HG03521 (cell line): Measurements from ENCODE around the gene AKAP6.
A peak's percentile ranks its signal among the peaks of the same experiment; 100 is the strongest.

ENCODE experiments used
- ATAC-seq: cut with Tn5 transposase; IDR thresholded peaks from one replicate; pipeline ENCODE4 v1.9.1; 2021; ENCODE audit warnings: mild to moderate bottlenecking, moderate library complexity; ENCODE audit not compliant: unreplicated experiment

The AKAP6 gene

DNA sequence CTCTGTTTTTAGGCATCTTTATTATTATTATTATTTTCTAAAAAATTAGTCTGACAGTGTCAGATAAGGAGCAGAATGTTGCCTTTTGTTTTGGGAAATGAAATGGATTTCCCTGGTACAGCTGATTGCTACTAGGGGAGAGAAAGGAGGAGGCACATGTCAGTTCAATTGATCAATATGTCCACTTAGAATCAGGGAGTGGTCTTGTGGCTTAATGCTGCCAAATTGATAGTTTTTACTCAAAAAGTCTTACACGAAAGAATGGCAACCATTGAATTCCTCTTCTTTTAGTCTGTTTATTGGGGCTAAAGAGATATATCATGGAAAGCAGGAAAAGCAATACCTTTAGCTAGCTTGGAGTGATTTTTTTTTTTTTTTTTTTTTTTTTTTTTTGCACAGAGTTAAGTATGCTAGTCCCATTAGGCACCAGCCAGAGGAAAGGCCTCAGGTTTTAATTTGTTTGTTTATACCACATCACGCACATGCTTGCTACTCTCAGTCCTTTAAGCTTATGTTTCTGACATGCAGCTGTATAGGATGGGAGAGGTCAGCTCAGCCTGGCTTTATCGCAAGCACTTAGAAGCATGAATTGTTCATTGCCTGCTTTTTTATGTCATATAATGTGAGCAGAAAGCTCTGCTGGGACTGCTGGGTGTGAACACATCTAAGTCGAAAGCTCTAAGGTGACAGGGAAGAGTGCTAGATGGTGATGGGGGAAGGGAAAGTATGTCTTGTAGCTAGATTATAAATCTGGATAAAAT lies 1.4 kb downstream of the AKAP6 start:
- ATAC-seq, result no peak

DNA sequence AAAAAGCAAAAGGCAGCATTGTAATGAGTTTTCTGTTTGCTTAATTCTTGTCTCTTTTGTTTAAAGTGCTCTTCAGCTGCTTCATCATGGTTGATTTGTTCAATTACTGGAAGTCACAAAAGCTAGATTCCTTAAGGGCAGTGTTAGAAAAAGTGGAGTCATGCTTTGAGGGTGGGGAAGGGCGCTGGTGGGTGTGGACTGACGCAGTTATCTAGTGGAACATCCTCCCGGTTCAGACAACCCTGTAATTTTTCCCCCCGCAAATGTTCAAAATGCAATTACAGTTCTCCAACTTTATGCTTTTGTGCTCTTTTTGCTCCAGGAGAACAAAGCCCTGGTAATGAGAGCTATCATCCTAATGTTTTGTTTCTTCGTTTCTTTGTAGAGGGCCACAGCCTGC lies 2.1 kb downstream of the AKAP6 start:
- ATAC-seq, result no peak

DNA sequence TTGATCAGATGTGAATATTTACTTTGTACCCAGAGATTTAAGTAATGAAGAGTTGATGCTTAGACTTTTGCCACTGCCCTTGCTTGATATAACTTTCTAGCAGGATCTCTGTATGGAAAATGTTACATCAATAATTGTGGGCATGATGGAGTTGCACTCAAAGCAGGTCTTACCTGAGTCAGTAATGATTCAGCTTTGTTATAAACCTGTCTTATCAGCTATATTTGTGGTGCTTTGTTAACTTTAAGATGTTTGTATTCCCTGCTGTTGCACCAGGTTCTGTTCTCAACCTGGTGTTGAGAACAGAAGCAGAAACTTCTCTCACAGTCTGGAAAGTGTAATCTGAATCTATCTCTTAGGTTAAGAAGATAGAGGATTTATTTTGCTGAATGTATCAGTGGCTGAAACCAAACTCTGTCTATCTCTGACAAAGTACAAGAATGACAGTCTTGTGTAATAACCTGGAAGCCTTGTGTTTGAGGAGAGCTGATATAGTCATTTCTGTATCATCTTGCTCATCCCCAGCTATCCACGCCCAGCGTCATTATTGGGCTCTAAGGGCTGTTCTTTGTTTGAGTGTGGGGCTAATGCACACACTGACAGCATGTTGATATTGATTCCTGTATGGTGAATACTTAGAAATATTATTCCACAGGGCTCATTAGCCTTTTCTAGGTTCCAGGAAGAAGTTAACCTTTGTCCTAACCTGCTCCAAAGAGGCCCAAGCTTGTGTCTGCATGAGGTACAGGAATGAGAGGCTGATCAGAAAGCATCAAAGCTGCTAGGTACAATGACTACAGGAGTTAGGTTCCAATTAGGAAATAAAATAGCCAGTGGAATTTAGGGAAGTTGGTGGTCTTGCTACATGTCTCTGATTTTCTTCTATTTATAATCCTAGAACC lies 3.6 kb downstream of the AKAP6 start:
- no peak for ATAC-seq

DNA sequence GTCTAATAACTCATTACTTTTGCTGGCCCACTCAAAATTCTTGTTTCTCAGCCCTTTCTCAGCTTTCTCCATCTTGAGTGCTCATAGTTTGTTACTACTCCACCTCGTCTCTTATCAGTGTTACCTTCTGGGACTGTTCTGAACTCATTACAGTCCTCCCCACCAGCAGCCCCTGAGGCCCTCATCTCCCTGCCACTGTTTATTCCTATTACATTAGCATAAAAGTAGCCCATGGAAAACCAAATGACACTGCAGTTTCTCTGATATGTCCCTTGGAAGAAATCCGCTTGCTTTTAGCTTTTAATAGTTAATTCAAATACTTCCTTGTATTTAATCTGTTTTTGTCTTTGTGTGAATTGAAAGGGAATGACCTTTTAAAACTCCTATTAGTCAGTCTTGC lies 7.6 kb downstream of the AKAP6 start:
- no peak for ATAC-seq

DNA sequence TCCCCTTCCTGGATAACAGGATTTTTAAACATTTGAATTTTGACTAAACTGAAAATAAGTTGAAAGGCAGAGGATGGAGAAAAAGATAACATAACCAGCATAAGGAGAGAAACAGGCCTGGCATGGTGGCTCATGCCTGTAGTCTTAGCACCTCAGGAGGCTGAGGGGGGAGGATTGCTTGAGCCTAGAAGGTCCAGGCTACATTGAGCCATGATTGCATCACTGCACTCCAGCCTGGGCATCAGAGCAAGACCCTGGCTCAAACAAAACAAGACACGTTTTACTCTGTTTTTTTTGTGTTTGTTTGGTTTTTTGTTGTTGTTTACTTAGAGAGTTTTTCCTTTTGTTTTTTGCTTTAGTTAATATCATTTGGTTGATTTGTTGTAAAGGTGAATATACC lies 8.7 kb downstream of the AKAP6 start:
- ATAC-seq, result no peak

DNA sequence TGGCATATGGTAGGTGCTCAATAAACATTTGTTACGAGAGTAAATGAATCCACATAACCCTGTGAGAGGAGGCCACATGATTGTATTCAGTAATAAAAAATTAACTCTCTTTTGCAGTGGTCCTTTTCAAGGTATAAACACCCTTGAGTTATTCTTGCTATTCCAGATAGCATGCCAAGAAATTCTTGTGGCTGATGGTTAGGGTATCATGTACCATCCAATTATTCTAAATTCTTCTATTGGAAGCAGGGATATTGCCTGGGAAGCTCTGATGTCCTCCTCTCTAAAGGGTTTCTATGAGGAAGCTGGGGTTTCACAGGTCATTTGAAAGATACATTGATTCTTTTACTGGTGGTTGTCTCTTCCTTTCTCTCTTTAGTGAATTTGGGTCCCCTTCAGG lies 10.1 kb downstream of the AKAP6 start:
- ATAC-seq, result no peak

DNA sequence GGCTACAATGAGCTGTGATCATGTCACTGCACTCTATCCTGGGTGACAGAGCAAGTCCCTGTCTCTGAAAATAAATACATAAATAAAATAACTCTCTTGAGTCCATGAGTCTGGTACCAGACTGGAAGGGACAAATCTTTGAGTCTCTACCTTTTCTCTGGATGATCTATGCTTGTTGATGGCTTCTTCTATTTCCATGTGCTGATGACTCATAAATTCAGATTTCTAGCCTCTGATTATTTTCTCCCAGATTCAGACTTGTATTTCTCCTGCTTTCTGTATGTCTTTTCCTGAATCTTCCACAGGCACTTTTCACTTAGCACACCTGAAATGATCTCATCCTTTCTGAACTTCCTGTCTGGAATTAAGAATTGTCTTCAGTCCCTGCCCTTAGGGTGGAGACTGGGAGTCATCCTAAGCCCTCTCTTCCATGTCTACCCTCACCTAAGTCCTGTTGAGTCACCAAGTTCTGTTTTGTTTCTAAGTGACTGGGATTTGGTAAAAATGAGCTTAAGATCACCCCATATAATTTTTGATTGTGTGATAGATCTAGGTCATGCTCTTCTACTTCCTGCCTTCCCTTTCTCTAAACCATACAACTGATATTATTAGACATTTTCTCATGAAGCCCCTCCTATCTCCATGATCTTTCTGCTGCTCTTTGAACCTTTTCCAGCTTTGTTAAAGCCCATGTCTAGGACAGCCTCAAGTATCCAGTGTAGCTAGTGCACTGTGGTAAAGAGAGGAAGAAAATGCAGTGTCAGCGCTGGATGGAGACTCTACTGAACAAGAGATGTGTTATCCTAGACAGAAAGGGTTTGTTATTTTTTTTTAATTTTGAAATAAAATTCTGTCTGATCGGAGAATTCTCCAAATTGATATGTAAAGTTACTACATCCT lies 13.1 kb downstream of the AKAP6 start:
- ATAC-seq, result no peak

DNA sequence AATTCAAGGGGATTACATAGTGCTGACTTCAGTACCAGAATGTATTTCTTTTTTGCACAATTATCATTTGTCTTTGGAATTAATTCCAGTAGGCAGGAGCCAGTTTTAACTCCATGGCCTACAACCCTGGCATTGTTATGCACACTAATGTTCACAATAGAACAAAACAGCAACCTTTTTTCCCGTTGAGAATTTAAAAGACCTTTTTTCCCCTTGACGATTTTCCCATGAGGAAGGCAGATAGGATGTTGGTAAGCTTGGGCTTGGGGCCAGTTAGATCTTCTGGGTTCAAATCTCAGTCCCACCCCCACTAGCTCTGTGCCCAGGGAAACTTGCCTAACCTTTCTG lies 13.7 kb downstream of the AKAP6 start:
- ATAC-seq, result no peak

DNA sequence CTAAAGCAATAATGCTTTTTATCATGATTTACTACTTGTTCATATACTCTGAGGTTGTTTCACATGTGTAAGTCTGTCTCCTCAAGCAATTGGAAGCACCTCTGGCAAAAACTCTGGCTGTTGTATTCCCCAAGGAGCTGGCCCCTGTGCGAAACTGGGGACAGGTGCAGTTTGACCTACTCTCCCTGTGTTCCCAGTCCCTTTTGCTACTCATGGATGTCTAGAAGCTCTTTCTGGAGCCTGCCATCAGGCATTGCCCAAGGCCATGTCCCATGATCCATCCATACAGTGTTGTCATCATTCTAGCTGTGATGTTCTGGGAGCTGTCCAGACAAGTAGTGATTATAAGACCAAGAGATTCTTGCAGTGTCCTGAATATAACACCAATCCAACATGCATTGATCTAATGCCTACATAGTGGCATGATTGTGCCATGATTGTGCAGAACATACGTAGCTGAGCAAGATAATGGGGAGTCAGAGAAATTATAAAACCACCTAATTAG lies 14.9 kb downstream of the AKAP6 start:
- no peak for ATAC-seq

DNA sequence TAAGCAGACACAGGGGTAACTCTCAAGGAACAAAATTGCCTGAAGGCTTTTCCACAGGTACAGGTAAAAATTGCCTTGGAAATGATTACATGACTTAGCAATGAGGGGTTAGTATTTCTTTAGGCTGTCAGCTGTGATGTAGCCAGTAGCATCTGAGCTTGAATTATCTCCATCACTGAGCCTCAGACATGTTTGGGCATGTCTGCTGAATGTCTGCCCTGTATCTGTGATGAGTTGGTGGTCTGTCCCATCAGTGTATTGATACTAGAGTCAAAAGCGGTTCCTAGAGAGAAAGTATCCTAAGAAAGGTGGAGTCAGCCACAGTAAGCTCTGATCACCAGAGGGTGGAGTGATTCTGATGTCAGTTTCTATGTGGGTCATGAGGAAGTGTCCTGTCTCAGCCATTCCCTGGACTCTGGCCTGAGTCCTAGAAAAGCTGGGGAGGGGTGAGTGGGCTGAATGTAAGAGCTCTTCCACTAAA lies 16.3 kb downstream of the AKAP6 start:
- ATAC-seq, result no peak

DNA sequence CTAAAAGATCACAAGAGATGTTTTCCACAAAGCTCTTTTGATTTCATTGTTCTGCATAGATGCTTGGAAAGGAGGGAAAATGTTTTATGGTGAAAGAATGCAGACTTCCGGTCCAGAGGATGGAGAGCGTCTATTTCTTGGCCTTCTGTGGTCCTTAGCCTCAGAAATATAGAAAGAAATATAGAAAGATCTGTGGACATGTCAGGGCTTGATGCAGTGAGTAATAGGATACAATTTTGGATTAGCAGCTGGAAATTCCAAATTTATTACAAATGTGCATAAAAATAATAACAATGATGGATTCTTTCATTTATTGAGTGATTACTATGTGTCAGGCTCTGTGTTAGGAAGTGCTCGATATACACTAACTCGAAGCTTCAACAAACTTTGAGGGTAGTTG lies 20.2 kb downstream of the AKAP6 start:
- no peak for ATAC-seq

DNA sequence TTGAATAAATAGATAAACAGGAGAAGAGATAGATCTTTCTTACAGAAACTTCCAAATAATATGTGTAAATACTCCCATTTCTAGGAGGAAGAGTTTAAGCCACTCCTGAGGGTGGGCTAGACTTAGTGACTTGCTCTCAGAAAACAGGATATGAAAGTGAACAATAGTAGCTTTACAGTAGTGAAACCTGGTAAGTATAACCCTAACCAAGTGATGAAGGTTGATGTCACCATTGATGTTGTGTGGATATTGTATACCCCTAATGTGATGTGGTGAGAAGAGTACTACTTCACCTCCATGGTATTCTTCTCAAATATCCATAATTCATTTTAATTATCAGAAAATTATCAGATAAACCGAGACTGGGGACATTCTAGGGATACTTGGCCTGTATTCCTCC lies 20.9 kb downstream of the AKAP6 start:
- ATAC-seq, result peak; percentile 97

DNA sequence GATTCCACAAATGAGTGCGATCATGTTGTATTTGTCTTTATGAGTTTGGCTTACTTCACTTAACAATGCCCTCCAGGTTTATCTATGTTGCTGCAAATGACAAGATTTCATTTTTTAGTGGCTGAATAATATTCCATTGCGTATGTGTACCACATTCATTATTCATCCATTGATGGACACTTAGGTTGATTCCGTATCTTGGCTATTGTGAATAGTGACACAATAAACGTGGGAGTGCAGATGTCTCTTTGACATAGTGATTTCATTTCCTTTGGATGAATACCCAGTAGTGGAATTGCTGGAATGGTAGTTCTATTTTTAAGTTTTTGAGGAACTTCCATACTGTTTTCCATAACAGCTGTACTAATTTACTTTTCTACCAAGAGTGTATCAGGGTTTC lies 23.5 kb downstream of the AKAP6 start:
- no peak for ATAC-seq

DNA sequence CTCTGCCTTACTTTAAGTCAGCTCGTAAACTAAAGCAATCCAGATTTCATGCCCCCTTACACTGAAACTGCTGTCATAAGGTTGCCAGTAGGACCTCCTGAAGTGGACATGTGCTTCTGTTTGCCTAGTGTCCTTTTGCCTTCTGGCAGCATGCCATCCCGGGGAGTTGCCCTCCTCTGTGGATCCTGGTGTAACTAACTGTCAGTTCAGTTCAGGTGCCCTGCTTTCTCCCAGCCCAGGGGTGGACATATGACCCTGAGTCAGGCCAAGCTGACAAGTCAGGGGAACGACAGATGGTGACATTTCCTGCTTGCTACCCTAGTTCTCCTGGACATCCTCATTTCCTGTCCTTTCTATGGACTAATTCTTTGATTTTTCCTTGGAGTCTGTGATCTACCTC lies 25.6 kb downstream of the AKAP6 start:
- ATAC-seq, result no peak

DNA sequence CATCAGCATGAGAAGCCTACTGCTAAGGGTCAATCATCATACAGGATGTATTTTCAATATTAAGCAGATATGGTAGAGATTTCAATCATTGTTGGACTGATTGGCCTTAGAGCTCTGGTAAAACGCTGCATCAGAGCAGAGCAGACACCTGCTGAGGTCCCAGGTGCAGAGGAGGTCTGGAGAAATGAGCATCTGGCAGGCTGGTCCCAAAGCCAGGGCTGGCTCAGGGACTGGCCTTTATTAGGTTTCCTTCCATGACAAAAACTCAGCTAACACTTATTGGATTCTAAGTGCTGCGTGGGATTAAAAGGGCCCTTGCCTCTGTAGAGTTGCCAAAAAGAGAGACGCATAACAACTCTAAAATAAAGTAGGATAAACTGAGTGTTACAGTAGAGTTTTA lies 29.7 kb downstream of the AKAP6 start:
- ATAC-seq, result no peak

DNA sequence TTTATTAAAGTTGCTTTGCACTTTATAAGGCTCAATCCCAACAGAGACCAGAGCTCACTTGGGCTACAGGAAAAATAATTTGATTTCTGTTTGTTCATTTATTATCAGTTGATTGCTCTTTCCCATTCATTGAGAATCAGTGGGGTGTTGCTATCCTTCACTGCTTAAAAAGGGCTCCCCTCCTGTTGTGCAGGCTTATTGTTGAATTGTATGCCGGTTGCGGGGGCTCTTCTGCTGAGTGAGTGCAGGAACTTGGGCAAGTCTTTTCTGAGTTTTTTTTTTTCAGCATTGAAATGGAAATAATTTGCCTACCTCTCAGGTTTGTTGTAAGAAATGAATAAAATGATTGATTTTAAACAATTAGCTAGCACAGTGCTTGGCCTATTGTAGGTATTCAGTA lies 32.6 kb downstream of the AKAP6 start:
- no peak for ATAC-seq

DNA sequence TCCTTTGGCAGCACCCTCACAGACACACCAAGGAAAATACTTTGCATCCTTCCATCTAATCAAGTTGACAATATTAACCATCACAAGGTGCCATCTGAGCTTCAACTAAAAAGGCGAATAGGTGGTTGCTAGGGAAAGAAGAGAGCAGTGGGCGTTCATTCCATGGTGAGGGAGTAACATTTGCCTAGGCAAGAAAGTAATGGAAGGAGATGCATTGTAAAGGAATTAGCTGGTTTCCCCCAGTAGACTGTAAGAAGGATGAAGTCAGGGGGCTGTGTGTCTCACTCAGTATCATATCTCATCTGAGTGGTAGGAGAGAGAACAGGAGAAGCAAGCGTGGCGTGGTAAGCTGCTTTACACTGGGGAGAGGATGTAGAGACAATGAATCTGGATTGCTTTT lies 34.7 kb downstream of the AKAP6 start:
- no peak for ATAC-seq

DNA sequence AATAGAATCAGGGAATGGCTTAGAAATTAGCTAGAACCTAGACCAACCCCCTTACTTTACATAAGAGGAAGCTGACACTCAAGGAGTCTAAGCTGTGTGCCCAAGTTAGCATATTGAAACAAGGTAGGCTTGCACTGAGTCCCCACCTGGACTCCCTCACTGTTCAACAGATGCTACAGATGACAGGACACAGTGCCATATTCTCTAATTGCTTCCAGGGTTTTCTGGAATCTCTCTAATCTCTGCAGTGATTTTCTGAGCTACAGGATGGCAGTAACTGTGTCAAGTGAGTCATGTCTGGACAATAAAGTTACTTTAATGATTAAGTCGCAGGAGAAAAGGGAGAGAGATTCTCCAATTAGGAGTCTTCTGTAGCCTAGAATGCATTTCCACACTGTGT lies 35.8 kb downstream of the AKAP6 start:
- no peak for ATAC-seq

DNA sequence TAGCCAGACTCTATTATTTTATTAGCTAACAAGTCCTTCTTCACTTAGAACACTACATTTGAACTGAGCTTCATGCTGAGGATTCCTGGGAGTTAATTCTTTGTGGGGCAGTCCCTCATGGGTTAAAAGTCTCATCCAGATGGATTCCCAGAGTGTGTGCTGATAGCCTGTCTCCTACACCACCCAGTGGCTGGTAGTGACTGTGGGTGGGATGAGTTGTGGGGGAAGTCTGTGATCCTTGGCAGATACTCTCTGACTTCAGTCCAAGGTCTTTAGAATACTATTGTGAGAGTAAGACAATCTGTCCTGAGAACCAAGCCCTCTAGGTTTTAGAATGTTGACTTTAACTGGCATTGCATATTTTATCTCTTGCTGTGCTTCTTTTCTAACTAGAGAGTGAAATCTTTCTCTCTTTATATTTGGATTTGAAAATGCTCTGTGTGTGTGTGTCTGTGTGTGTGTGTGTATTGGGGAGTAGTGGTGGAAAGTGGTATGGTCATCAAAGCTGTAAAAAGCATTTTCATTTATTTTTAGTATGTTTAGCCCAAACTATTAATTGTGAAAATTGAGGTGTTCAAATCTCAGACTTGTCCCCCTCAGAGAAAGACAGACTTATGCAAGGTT lies 37.3 kb downstream of the AKAP6 start:
- ATAC-seq, result no peak

DNA sequence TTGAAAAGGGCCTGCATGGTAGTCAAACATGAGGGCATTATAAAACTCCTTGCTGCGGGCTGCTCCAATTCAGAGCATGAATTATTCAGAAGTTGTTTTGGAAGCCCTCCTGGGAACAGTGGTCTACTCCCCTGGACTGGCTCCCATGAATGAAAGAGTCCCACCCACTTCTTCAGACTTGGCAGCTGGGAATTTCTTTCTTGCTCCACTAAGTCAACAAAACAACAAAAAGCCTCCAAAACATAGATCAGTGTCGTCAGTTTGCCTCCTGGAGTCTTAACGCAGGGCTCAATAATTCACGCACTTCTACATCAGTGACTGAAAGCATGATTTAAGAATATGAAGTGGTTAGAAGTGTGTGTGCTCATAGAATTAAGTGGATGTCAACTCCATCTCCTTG lies 37.9 kb downstream of the AKAP6 start:
- ATAC-seq, result no peak

DNA sequence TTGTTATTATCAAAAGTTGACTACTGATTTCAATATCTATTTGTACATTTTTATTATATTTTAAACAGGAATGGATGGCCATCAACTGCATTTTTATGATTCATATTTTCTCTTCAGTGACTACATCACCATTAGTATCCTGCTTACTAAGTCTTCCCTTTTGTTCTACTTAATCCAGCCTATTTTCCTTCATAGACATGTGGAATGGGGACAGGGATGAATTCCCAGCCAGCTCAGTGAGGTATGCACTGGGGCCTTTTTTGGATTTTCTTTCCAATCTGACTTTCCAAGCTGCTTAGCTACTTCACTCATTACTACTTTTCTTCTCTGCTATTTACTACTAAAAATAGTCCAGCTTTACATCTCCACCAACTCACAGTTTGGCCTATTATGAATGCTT lies 38.4 kb downstream of the AKAP6 start:
- no peak for ATAC-seq
